ENCODE results near the gene VRK3.

The VRK3 gene

GRCh38 chr19:49929121-49929610, 96.0 kb downstream of the VRK3 start, which contains the start of the genes ATF5 and NUP62:
TSS of gene ATF5 (plus strand) at chr19:49929205. CDS start at chr19:49930851, 1,646 bp downstream.
TSS of gene NUP62 (minus strand) at chr19:49929504. CDS start at chr19:49909807, 19,697 bp downstream.
- Mint-ChIP-seq H3K36me3 (ENCODE audit: low read depth) (peaks cover 59% of the 10 kb centered on the region), H3K27ac (peak within 1 kb of the TSS; percentile 99), H3K27me3 (ENCODE audit: low read depth, poor library complexity) (peaks cover 4% of the 10 kb centered on the region), H3K9me3 (peaks cover 3% of the 10 kb centered on the region), H3K4me1 (peaks cover 49% of the 10 kb centered on the region), H3K4me3 (peak within 1 kb of the TSS; percentile 94)
- DNase-seq, result peak; percentile 94
- no peak for TF ChIP-seq CTCF (IDR thresholded peaks at IDR 0.05)

GRCh38 chr19:49927526-49928264, 97.5 kb downstream of the VRK3 start:
- no peak for TF ChIP-seq CTCF (IDR thresholded peaks at IDR 0.05)
- Mint-ChIP-seq H3K4me3 (peak overlapping the region; percentile 94), H3K27me3 (ENCODE audit: low read depth, poor library complexity) (peaks cover 7% of the 10 kb centered on the region), H3K27ac (peak overlapping the region; percentile 95), H3K9me3 (peaks cover 3% of the 10 kb centered on the region), H3K4me1 (peaks cover 60% of the 10 kb centered on the region), H3K36me3 (ENCODE audit: low read depth) (peaks cover 56% of the 10 kb centered on the region)
- no peak for DNase-seq

- DNase-seq, result no peak
- Mint-ChIP-seq H3K36me3 (ENCODE audit: low read depth) (peaks cover 55% of the 10 kb centered on the region), H3K4me1 (peaks cover 65% of the 10 kb centered on the region), H3K9me3 (peaks cover 3% of the 10 kb centered on the region), H3K4me3 (peak overlapping the region; percentile 42), H3K27ac (no peak overlapping the region), H3K27me3 (ENCODE audit: low read depth, poor library complexity) (peaks cover 7% of the 10 kb centered on the region)
- no peak for TF ChIP-seq CTCF (IDR thresholded peaks at IDR 0.05)
These were observed 98.7 kb downstream of the VRK3 start for GRCh38 chr19:49926515-49926914.
